SU-DHL-6 (cell line): ENCODE measurements around the gene KLHDC8A.

Experiments
- H2AFZ ChIP-seq: fragments of 200-600 bp; sonication (generic); 2 replicates; pipeline ENCODE4 v1.6.1; 2014; ENCODE audit warnings: low read depth, mild to moderate bottlenecking, moderate library complexity, mixed read lengths, antibody characterized with exemption, low read length; ENCODE audit not compliant: severe bottlenecking
- H3F3A ChIP-seq: fragments of 200-600 bp; shearing (Covaris generic); 2 replicates; pipeline ENCODE4 v1.6.0; 2016; ENCODE audit warnings: antibody characterized with exemption, mild to moderate bottlenecking; ENCODE audit not compliant: insufficient read depth
- H3K27ac ChIP-seq: fragments of 200-600 bp; sonication (generic); 2 replicates; pipeline ENCODE4 v1.5.1; 2016; ENCODE audit warnings: low read depth, mild to moderate bottlenecking, low read length, moderate library complexity, mixed read lengths
- H3K27me3 ChIP-seq: fragments of 200-600 bp; sonication (generic), shearing (Covaris generic); 2 replicates; pipeline ENCODE4 v1.6.0; 2014; ENCODE audit warnings: mild to moderate bottlenecking, low read length
- H3K36me3 ChIP-seq: fragments of 200-600 bp; sonication (generic); 2 replicates; pipeline ENCODE4 v1.6.1; 2014; ENCODE audit warnings: mild to moderate bottlenecking, low read length, mixed read lengths
- H3K4me2 ChIP-seq: fragments of 300-600, 200-600 bp; shearing (Covaris generic), sonication (generic); 2 replicates; pipeline ENCODE4 v1.6.0; 2014; ENCODE audit warnings: low read length, low read depth, mild to moderate bottlenecking; ENCODE audit not compliant: poor library complexity, severe bottlenecking
- H3K4me3 ChIP-seq: fragments of 200-600 bp; sonication (generic); 2 replicates; pipeline ENCODE4 v1.5.1; 2014; ENCODE audit warnings: antibody characterized with exemption, low read length, mild to moderate bottlenecking, mixed read lengths; ENCODE audit not compliant: insufficient read depth, poor library complexity, severe bottlenecking
- H3K79me2 ChIP-seq: fragments of 200-600 bp; sonication (generic); 2 replicates; pipeline ENCODE4 v1.6.1; 2014; ENCODE audit warnings: mild to moderate bottlenecking, low read length, moderate library complexity; ENCODE audit not compliant: insufficient read depth
- H3K9ac ChIP-seq: fragments of 200-600 bp; sonication (generic); 2 replicates; pipeline ENCODE4 v1.7.0; 2014; ENCODE audit warnings: mild to moderate bottlenecking, low read length
- H3K9me2 ChIP-seq: fragments of 200-600 bp; sonication (generic); replicated peaks from 2 replicates; pipeline ENCODE4 v1.6.1; 2014; ENCODE audit warnings: low read length; ENCODE audit not compliant: insufficient read depth
- H3K9me3 ChIP-seq: fragments of 200-600 bp; sonication (generic); 2 replicates; pipeline ENCODE4 v1.6.1; 2014; ENCODE audit warnings: low read length, mixed read lengths; ENCODE audit not compliant: insufficient read depth
- H4K20me1 ChIP-seq: fragments of 200-600 bp; sonication (generic); 2 replicates; pipeline ENCODE4 v1.6.1; 2014; ENCODE audit warnings: low read depth, mild to moderate bottlenecking, antibody characterized with exemption, low read length, moderate library complexity, mixed read lengths
- EZH2phosphoT487 ChIP-seq: fragments of 200-600 bp; sonication (generic), shearing (Covaris generic); conservative IDR thresholded peaks from 2 replicates; pipeline ENCODE4 v1.6.1; 2018; ENCODE audit warnings: mild to moderate bottlenecking, antibody characterized with exemption, low read length, moderate library complexity, mixed read lengths
- TF ChIP-seq, protein P1 (sequence below): fragments of 200-600 bp; sonication (generic); IDR thresholded peaks from one replicate; pipeline ENCODE4 v1.5.1; 2017; ENCODE audit warnings: antibody characterized with exemption, mild to moderate bottlenecking, low read length, moderate library complexity; ENCODE audit not compliant: insufficient read depth, poor library complexity, severe bottlenecking

The KLHDC8A gene

DNA sequence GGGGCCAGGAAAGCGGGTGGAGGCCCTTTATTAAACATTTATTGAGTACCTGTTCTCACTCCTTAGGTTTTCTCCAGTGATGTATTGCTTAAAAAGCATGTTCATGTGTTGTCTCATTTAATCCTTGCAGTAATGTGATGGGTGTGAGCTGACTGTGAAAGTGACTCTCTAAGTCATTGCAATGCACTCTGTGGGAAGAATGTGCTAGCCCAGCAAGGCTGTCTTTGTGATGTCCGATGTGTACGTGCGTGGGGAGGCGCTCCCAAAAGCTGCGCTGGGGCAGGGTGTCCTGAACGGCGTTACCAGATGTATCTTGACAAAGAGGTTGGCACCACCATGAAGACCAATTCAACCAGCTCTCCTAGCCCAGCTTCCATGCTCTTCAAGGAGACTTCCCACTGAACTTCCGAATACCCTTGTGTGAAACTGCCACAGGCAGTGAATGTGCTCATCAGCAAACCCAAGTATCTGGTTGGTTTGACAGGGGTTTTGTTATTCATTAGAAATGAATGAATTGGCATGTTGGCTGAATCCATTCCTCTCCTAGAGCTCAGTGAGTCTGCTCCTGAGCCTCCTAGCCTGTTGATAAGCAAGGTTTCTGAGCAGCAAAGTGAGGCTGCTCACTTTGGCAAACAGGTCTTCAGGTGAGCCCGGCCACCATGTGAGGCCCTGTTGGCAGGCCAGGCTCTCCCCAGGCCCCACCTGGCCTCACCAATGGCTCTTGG lies 63.2 kb downstream of the KLHDC8A start:
- Histone ChIP-seq H3K27ac (no peak overlapping the region), H4K20me1 (no peaks in the 10 kb centered on the region), H3K4me3 (no peak overlapping the region), H3F3A (no peaks in the 10 kb centered on the region), H3K9ac (no peak overlapping the region), H3K9me2 (no peaks in the 10 kb centered on the region), H3K36me3 (no peaks in the 10 kb centered on the region), H3K27me3 (no peaks in the 10 kb centered on the region), H3K4me2 (no peak overlapping the region), H3K9me3 (no peaks in the 10 kb centered on the region), H2AFZ (no peak overlapping the region), H3K79me2 (no peaks in the 10 kb centered on the region)
- no peak for TF ChIP-seq EZH2phosphoT487
- TF ChIP-seq, protein P1, sequence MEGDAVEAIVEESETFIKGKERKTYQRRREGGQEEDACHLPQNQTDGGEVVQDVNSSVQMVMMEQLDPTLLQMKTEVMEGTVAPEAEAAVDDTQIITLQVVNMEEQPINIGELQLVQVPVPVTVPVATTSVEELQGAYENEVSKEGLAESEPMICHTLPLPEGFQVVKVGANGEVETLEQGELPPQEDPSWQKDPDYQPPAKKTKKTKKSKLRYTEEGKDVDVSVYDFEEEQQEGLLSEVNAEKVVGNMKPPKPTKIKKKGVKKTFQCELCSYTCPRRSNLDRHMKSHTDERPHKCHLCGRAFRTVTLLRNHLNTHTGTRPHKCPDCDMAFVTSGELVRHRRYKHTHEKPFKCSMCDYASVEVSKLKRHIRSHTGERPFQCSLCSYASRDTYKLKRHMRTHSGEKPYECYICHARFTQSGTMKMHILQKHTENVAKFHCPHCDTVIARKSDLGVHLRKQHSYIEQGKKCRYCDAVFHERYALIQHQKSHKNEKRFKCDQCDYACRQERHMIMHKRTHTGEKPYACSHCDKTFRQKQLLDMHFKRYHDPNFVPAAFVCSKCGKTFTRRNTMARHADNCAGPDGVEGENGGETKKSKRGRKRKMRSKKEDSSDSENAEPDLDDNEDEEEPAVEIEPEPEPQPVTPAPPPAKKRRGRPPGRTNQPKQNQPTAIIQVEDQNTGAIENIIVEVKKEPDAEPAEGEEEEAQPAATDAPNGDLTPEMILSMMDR = no peak

DNA sequence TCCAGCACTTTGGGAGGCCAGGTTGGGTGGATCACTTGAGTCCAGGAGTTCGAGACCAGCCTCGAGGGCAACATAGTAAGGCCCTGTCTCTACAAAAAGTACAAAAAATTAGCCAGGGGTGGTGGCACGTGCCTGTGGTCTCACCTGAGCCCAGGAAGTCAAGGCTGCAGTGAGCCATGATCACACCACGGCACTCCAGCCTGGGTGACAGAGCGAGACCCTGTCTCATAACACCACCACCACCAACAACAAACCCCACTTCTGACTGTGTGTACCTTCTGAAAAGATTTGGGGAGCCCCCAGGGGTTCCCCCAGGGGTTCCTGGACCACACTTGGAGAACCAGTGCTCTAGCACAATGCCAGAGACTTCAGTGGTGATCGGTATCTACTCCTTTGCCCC lies 65.1 kb downstream of the KLHDC8A start:
- no peaks in the 10 kb centered on the region for H3K36me3 ChIP-seq
- H3K9ac ChIP-seq = no peak overlapping the region
- no peaks in the 10 kb centered on the region for H3K79me2 ChIP-seq
- H2AFZ ChIP-seq = no peak overlapping the region
- H3K27me3 ChIP-seq = no peaks in the 10 kb centered on the region
- H3K9me2 ChIP-seq = no peaks in the 10 kb centered on the region
- H3K27ac ChIP-seq = no peak overlapping the region
- no peaks in the 10 kb centered on the region for H3K9me3 ChIP-seq
- TF ChIP-seq, protein P1 = no peak
- no peak for TF ChIP-seq EZH2phosphoT487
- H3K4me3 ChIP-seq = no peak overlapping the region
- peaks cover 14% of the 10 kb centered on the region for H3F3A ChIP-seq
- H3K4me2 ChIP-seq = no peak overlapping the region
- no peaks in the 10 kb centered on the region for H4K20me1 ChIP-seq

DNA sequence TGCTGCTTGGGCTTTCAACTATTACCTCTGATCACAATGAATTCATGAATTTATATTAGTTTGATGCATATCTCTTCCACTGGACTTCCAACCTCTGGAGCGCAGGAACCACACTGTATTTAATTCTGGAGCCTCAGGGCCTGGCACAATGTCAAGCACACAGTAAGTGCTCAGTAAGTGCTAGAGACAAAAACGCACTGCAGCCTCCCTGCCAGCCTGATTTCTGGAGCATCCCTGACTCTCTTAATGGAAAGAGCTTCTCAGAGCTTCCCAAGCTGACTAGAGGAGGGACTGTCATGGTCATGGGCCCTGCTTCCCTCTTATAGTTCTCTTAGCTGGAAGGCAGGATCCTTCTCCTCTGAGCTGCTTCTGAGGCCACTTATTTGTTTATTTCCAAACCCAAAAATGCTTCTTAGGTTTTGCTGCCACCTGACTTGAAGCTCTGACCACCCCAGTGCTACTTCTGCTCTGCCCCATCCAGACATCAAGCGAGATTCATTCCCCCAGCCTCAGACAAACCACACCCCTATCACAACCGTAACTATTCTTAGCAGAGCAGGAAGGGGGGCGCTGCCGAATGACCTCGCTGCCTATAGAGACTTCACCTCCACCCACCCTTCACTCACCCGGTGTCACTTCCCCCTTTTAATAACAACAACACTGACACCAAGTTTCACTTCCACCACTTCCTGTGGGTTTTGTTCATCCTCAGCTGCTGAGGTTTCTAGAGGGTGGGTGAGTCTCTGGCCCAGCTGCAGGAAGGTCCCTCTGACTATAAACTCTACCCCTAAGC lies 68.8 kb downstream of the KLHDC8A start:
- H4K20me1 ChIP-seq = no peaks in the 10 kb centered on the region
- no peaks in the 10 kb centered on the region for H3K9me2 ChIP-seq
- H3K79me2 ChIP-seq = no peaks in the 10 kb centered on the region
- H3K9me3 ChIP-seq = no peaks in the 10 kb centered on the region
- peak overlapping the region; percentile 94 for H3K27ac ChIP-seq
- H3K4me3 ChIP-seq = no peak overlapping the region
- no peaks in the 10 kb centered on the region for H3K27me3 ChIP-seq
- peak overlapping the region; percentile 64 for H3K4me2 ChIP-seq
- TF ChIP-seq, protein P1 = no peak
- TF ChIP-seq EZH2phosphoT487 = no peak
- peaks cover 37% of the 10 kb centered on the region for H3F3A ChIP-seq
- no peaks in the 10 kb centered on the region for H3K36me3 ChIP-seq
- H3K9ac ChIP-seq = peak overlapping the region; percentile 50
- no peak overlapping the region for H2AFZ ChIP-seq
